GM18951 (cell line): ENCODE data around the gene PLA2G3.
"Not testable (repeated sequence)": the region's sequence is repeated elsewhere in the genome, so short reads cannot be mapped to it uniquely, and the experiment has no call there.

Source experiments
- POLR2A ChIP-seq: IDR thresholded peaks from 4 replicates; pipeline ENCODE4 v1.6.1; 2011; ENCODE audit warnings: mild to moderate bottlenecking; ENCODE audit not compliant: insufficient read length, insufficient read depth; ENCODE audit errors: extremely low read depth
- in situ Hi-C: fragments of 300-500 bp; cut with MboI; formaldehyde crosslinking; loops from one replicate; pipeline ENCODE4 v1.12.0; 2022; ENCODE audit warnings: low sequenced_read_pairs, mixed read lengths, inconsistent platforms; ENCODE audit not compliant: unreplicated experiment

Gene PLA2G3, protein sequence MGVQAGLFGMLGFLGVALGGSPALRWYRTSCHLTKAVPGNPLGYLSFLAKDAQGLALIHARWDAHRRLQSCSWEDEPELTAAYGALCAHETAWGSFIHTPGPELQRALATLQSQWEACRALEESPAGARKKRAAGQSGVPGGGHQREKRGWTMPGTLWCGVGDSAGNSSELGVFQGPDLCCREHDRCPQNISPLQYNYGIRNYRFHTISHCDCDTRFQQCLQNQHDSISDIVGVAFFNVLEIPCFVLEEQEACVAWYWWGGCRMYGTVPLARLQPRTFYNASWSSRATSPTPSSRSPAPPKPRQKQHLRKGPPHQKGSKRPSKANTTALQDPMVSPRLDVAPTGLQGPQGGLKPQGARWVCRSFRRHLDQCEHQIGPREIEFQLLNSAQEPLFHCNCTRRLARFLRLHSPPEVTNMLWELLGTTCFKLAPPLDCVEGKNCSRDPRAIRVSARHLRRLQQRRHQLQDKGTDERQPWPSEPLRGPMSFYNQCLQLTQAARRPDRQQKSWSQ

GRCh38 chr22:31139866-31140716, at the start of gene PLA2G3:
PLA2G3 (minus strand) TSS chr22:31140508; CDS start chr22:31140354, 154 bp downstream.
- in situ Hi-C loops = no loop called here
- TF ChIP-seq POLR2A = no peak

DNA sequence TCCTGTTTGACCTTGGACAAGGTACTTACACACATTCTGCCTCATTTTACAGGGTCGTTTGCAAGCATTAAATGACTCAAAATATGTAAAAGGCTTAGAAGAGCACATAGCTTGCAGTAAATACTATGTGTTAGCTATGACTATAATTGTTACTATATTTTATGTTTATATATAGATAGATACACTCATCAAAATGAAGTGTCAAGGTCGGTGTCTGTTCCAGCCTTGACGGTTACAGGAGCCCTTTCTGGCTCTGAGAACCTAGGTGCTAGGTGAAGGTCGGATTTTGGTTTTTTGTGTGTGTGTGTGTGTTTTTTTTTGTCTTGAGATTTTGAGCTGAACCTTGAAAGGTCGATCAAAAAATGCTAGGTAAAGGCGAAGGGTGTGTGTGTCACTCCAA, 47.3 kb upstream of the PLA2G3 start:
- TF ChIP-seq POLR2A = no peak
- in situ Hi-C loops = no loop called here

- TF ChIP-seq POLR2A = no peak
- in situ Hi-C loops = no loop called here
Observed at GRCh38 chr22:31185056-31185455, 44.7 kb upstream of the PLA2G3 start.

GRCh38 chr22:31184015-31184414, 43.7 kb upstream of the PLA2G3 start:
- in situ Hi-C loops = no loop called here
- TF ChIP-seq POLR2A = no peak

GRCh38 chr22:31179345-31179744, 39.0 kb upstream of the PLA2G3 start:
- no peak for TF ChIP-seq POLR2A
- in situ Hi-C loops = no loop called here

DNA sequence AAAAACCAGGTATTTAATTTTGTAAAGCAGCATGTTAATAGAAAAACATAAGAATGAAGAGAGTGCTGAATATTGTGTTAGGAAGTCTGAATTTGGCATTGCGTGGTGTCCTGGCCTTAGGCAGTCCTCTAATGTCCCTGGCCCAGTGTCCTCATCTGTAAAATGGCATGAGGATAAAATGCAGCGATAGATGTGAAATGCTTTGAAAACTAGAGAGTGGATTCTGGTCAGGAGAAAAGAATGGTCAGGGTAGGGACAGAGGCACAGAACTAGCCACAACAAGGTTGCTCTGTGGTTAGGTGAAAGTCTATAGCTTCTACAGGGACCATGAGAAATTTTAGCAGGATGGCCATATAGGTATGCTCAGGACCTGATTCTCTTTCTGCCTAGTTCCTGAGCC, 38.6 kb upstream of the PLA2G3 start:
- no peak for TF ChIP-seq POLR2A
- in situ Hi-C loops = no loop called here

GRCh38 chr22:31177420-31178162, 37.3 kb upstream of the PLA2G3 start:
- TF ChIP-seq POLR2A = no peak
- in situ Hi-C loops = no loop called here

DNA sequence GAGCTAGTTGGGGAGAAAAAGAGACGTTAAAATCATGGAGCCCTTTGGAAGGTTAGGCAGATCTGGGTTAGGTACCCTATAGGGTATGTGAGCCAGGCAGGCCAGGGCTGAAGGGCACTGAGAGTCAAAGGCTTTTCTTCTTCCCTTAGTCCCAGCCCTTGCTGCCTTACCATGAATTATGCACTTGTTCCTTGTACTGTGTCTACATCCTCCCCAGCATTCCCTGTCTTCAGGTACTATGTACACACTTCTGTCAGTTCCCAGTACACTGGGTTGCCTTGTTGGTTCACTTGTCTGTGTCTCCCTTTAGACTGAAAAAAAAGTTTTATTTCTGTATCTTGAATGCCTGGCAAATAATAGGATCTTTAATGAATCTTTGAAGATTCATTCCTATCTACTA, 36.6 kb upstream of the PLA2G3 start:
- in situ Hi-C loops = no loop called here

GRCh38 chr22:31173386-31174145, 33.3 kb upstream of the PLA2G3 start:
- in situ Hi-C loops = no loop called here
- no peak for TF ChIP-seq POLR2A

More for the DNA sequence above, 36.6 kb upstream of the PLA2G3 start:
- TF ChIP-seq POLR2A = no peak

DNA sequence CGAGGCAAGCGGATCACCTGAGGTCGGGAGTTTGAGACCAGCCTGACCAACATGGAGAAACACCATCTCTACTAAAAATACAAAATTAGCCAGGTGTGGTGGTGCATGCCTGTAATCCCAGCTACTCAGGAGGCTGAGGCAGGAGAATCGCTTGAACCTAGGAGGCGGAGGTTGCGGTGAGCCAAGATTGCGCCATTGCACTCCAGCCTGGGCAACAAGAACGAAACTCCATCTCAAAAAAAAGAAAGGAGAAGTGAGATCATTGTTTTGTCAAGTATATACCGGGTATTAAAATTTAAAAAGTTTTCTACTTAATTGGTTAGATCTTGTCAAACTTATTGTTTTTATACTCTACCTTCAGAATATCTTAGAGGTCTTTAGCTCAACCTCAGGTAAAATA, 31.4 kb upstream of the PLA2G3 start:
- in situ Hi-C loops = not testable (repeated sequence)

DNA sequence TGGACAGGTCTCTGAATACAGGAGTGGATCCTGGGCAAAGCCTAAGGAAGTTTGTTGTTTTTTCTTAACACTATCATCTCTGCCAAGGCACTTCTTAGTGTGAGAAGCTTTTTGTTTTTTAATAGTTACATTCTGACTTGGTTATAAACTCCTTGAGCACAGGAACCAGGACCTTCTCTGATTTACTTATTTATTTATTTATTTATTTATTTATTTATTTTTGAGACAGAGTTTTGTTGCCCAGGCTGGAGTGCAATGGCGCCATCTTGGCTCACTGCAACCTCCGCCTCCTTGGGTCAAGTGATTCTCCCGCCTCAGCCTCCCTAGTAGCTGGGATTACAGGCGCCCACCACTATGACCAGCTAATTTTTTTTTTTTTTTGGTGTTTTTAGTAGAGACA, 30.7 kb upstream of the PLA2G3 start:
- in situ Hi-C loops = no loop called here

GRCh38 chr22:31162015-31162765, 21.9 kb upstream of the PLA2G3 start:
- in situ Hi-C loops = no loop called here
- no peak for TF ChIP-seq POLR2A

More for the DNA sequence above, 30.7 kb upstream of the PLA2G3 start:
- TF ChIP-seq POLR2A = no peak
